IMR-90 (cell line): ENCODE results near the gene LAMB1.

Experiments used
- BHLHE40 ChIP-seq: fragments of 150-350 bp; IDR thresholded peaks from 2 replicates; pipeline ENCODE4 v1.6.1; 2016; ENCODE audit warnings: mild to moderate bottlenecking, low read depth, low read length
- CTCF ChIP-seq: conservative IDR thresholded peaks from 2 replicates; pipeline ENCODE4 v1.5.1; 2012; ENCODE audit warnings: mild to moderate bottlenecking, low read depth, low read length, improper control_type of control experiment
- MAFK ChIP-seq: IDR thresholded peaks from 2 replicates; pipeline ENCODE4 v1.6.1; 2012; ENCODE audit warnings: low read depth, low read length, improper control_type of control experiment
- MXI1 ChIP-seq: IDR thresholded peaks from 2 replicates; pipeline ENCODE4 v1.6.1; 2012; ENCODE audit warnings: low read depth, mild to moderate bottlenecking, low read length, moderate library complexity, borderline replicate concordance
- POLR2A ChIP-seq: IDR thresholded peaks from 2 replicates; pipeline ENCODE4 v1.6.1; 2012; ENCODE audit warnings: mild to moderate bottlenecking, low read depth, low read length
- RAD21 ChIP-seq: IDR thresholded peaks from 2 replicates; pipeline ENCODE4 v1.6.1; 2012; ENCODE audit warnings: low read length, improper control_type of control experiment
- RCOR1 ChIP-seq: IDR thresholded peaks from 2 replicates; pipeline ENCODE4 v1.6.1; 2012; ENCODE audit warnings: mild to moderate bottlenecking, low read length, improper control_type of control experiment; ENCODE audit not compliant: insufficient replicate concordance

GRCh38 chr7:108048422-108048821 is 45.5 kb upstream of the LAMB1 start:
- no peak for TF ChIP-seq RAD21
- no peak for TF ChIP-seq CTCF
- TF ChIP-seq BHLHE40: no peak
- no peak for TF ChIP-seq MXI1
- TF ChIP-seq POLR2A: no peak
- no peak for TF ChIP-seq RCOR1
- TF ChIP-seq MAFK: no peak
